K562 (cell line): ENCODE data around the gene SRPK2. TPM values are rescaled to one million over a fixed set of nuclear protein-coding genes. Genes with fewer than 3 reads are reported as not detected.

Source experiments
- ARNT ChIP-seq, 2 experiments: fragments of 450-650 bp; IDR thresholded peaks; 2 replicates each; pipeline ENCODE4 v1.6.1; 2016; ENCODE audit warnings: mild to moderate bottlenecking in 1 of 2
- DLX4 ChIP-seq: fragments of 250-450 bp; sonication (Bioruptor Pico); IDR thresholded peaks from 2 replicates; pipeline ENCODE4 v1.6.1; 2021; ENCODE audit warnings: mild to moderate bottlenecking
- HDAC2 ChIP-seq: fragments of 450-650 bp; IDR thresholded peaks from 2 replicates; pipeline ENCODE4 v1.6.1; 2016; ENCODE audit warnings: mild to moderate bottlenecking
- HNRNPLL ChIP-seq: fragments of 200-400 bp; formaldehyde crosslinking; IDR thresholded peaks from 2 replicates; pipeline ENCODE4 v1.6.1; 2017; ENCODE audit warnings: low read length, low read depth, mild to moderate bottlenecking; ENCODE audit not compliant: poor library complexity, severe bottlenecking
- JUND ChIP-seq, 2 experiments: IDR thresholded peaks; 2 replicates in 1 of 2; 3 replicates in 1 of 2; pipeline ENCODE4 v1.6.1; 2011; ENCODE audit warnings: borderline replicate concordance in 2 of 2, low read depth in 2 of 2, low read length in 2 of 2, improper control_type of control experiment in 1 of 2, missing biosample characterization in 1 of 2, missing genetic modification characterization in 1 of 2, missing genetic modification reagents in 1 of 2
- KDM2B ChIP-seq: fragments of 250-450 bp; sonication (Bioruptor Pico); IDR thresholded peaks from 2 replicates; pipeline ENCODE4 v1.8.0; 2021; ENCODE audit warnings: mild to moderate bottlenecking, moderate library complexity
- KLF1 ChIP-seq: fragments of 450-650 bp; IDR thresholded peaks from 2 replicates; pipeline ENCODE4 v1.6.1; 2016; ENCODE audit warnings: missing genetic modification characterization, missing compliant biosample characterization
- MLX ChIP-seq, 2 experiments: fragments of 450-650 bp in 1 of 2; sonication (generic) in 1 of 2; formaldehyde crosslinking; conservative IDR thresholded peaks; 2 replicates each; pipeline versions ENCODE4 v1.4.0 to v1.8.1; 2020 to 2022; ENCODE audit warnings: mild to moderate bottlenecking in 1 of 2, missing genetic modification reagents in 1 of 2
- SOX6 ChIP-seq: fragments of 450-650 bp; IDR thresholded peaks from 2 replicates; pipeline ENCODE4 v1.6.1; 2014; ENCODE audit warnings: mild to moderate bottlenecking
- STAT5B ChIP-seq: fragments of 250-450 bp; sonication (Bioruptor Pico); IDR thresholded peaks from 2 replicates; pipeline ENCODE4 v1.8.0; 2021; ENCODE audit warnings: mild to moderate bottlenecking, inconsistent platforms
- ZBTB33 ChIP-seq: sonication (generic); formaldehyde crosslinking; IDR thresholded peaks from 2 replicates; pipeline ENCODE4 v1.8.1; 2023; ENCODE audit warnings: mild to moderate bottlenecking, missing genetic modification reagents
- ZNF318 ChIP-seq, 2 experiments: fragments of 450-650 bp; IDR thresholded peaks; 2 replicates each; pipeline ENCODE4 v1.6.1; 2016; ENCODE audit warnings: mild to moderate bottlenecking in 2 of 2, borderline replicate concordance in 1 of 2, low read depth in 1 of 2, moderate library complexity in 1 of 2
- polyA plus RNA-seq, 8 experiments: library from polyadenylated mRNA; depleted of rRNA in 4 of 8; stranded (reverse) in 5 of 8; unstranded in 3 of 8; fragments of >200 nt; fragmentation: Nextera tagmentation in 2 of 8; fragmentation: Illumina TruSeq in 1 of 8; extraction: Ambion mirVana in 2 of 8; extraction: Trizol in 1 of 8; gene quantifications; 2 replicates each; pipeline versions ENCODE4 v1.2.1 to v1.2.3, GENCODE V29; 2011 to 2014; ENCODE audit warnings: inconsistent platforms in 1 of 8, missing spikeins in 1 of 8
- total RNA-seq, 7 experiments: library from RNA; depleted of rRNA in 6 of 7; stranded (reverse); fragments of >200 nt in 6 of 7; fragmentation: Illumina TruSeq in 2 of 7; extraction: Trizol in 2 of 7; gene quantifications; 2 replicates each; pipeline versions ENCODE4 v1.2.1 to v1.2.3, GENCODE V29; 2011 to 2021; ENCODE audit warnings: low replicate concordance in 1 of 7

Gene SRPK2
- total and polyA plus RNA-seq, 9 of the 15 experiments (the other 6 are each of a cell fraction or from before 2014, with no cell fraction given): 21.5 to 44.7 (median 33.3) TPM

- TF ChIP-seq ZNF318 (IDR thresholded peaks at IDR 0.05; ENCODE audit: borderline replicate concordance in 1 of 2, low read depth in 1 of 2) (no peak), ZBTB33 (CRISPR knock-in tag) (peak; percentile 16; the same call in 1 of the 2 replicates), STAT5B (no peak), SOX6 (no peak), ARNT (IDR thresholded peaks at IDR 0.05) (no peak), MLX (CRISPR knock-in tag; conservative IDR thresholded peaks at IDR 0.05) (no peak), JUND (IDR thresholded peaks at IDR 0.05; ENCODE audit: borderline replicate concordance, low read depth, low read length) (no peak), JUND (tag; IDR thresholded peaks at IDR 0.05; ENCODE audit: borderline replicate concordance, low read depth, low read length) (no peak), KLF1 (tag) (no peak), DLX4 (CRISPR knock-in tag) (no peak), KDM2B (CRISPR knock-in tag) (peak; percentile 36; the same call in 1 of the 2 replicates), HNRNPLL (no peak), HDAC2 (no peak)
These were observed at the start of gene SRPK2 (continued) for GRCh38 chr7:105388356-105389087.
